Caco-2 (cell line): Measurements from ENCODE around the gene FAF2. TPM values are rescaled to one million over a fixed set of nuclear protein-coding genes. Genes with fewer than 3 reads are reported as not detected.

ENCODE experiments used
- BruUV-seq: library from RNA; stranded (reverse); fragments of 400-500 nt; replicated peaks from 2 replicates; lab custom pipeline; 2021; lab: Mats Ljungman, UMichigan
- CTCF ChIA-PET: fragments of 300-600 bp; sonication (Branson Sonifier 250); formaldehyde crosslinking; loops from one replicate; lab custom pipeline; 2022; ENCODE audit warnings: antibody characterized with exemption; lab: Charles Lee
- POLR2A ChIA-PET: fragments of 300-600 bp; sonication (Branson Sonifier 250); formaldehyde crosslinking; loops from one replicate; lab custom pipeline; 2022; ENCODE audit warnings: antibody characterized with exemption; lab: Charles Lee
- DNase-seq, 2 experiments: peaks; one replicate each; pipeline versions ENCODE4 v3.0.0 to v3.0.0-alpha.2; 2020 to 2022
- H3K27me3 ChIP-seq: replicated peaks from 2 replicates; pipeline ENCODE4 v1.6.0; 2011; ENCODE audit warnings: low read length; ENCODE audit not compliant: control insufficient read depth, insufficient read depth
- H3K36me3 ChIP-seq: 2 replicates; pipeline ENCODE4 v1.5.1; 2011; ENCODE audit warnings: low read length; ENCODE audit not compliant: control insufficient read depth, insufficient read depth
- H3K4me1 ChIP-seq: fragments of 250-450 bp; sonication (Bioruptor Pico); 2 replicates; pipeline ENCODE4 v1.5.1; 2020; ENCODE audit warnings: mild to moderate bottlenecking
- H3K4me3 ChIP-seq: 2 replicates; pipeline ENCODE4 v1.5.1; 2011; ENCODE audit warnings: low read depth, mild to moderate bottlenecking, control low read depth, low read length
- H3K9me3 ChIP-seq: fragments of 250-450 bp; sonication (Bioruptor Pico); 2 replicates; pipeline ENCODE4 v1.5.1; 2020; ENCODE audit warnings: mild to moderate bottlenecking, moderate library complexity
- H3K27ac Mint-ChIP-seq: one replicate; pipeline ENCODE4 v1.8.0; 2022; ENCODE audit warnings: mixed read lengths; ENCODE audit not compliant: unreplicated experiment
- H3K27me3 Mint-ChIP-seq: one replicate; pipeline ENCODE4 v1.8.0; 2022; ENCODE audit warnings: mixed read lengths; ENCODE audit not compliant: insufficient read depth, unreplicated experiment
- H3K36me3 Mint-ChIP-seq: one replicate; pipeline ENCODE4 v1.8.0; 2022; ENCODE audit warnings: mild to moderate bottlenecking, mixed read lengths; ENCODE audit not compliant: insufficient read depth, unreplicated experiment
- H3K4me1 Mint-ChIP-seq: one replicate; pipeline ENCODE4 v1.8.0; 2022; ENCODE audit warnings: low read depth, mixed read lengths; ENCODE audit not compliant: unreplicated experiment
- H3K4me3 Mint-ChIP-seq: one replicate; pipeline ENCODE4 v1.8.0; 2022; ENCODE audit warnings: mild to moderate bottlenecking, moderate library complexity, mixed read lengths; ENCODE audit not compliant: unreplicated experiment
- H3K9me3 Mint-ChIP-seq: one replicate; pipeline ENCODE4 v1.8.0; 2022; ENCODE audit warnings: mixed read lengths; ENCODE audit not compliant: unreplicated experiment
- intact Hi-C: fragments of 100-400 bp; cut with micrococcal nuclease; formaldehyde crosslinking; loops from one replicate; pipeline ENCODE4 v1.10.0; 2022; ENCODE audit not compliant: unreplicated experiment
- total RNA-seq: library from RNA; stranded (reverse); gene quantifications from 2 replicates; pipeline ENCODE4 v1.2.3, GENCODE V29; 2022
- TF ChIP-seq, protein P1 (sequence below), 2 experiments: fragments of 200-600 bp in 1 of 2; IDR thresholded peaks; 1 replicate in 1 of 2; 2 replicates in 1 of 2; pipeline versions ENCODE4 v1.5.1 to v1.8.0; 2011 to 2022; ENCODE audit warnings: antibody characterized with exemption in 1 of 2, control low read depth in 1 of 2, inconsistent platforms in 1 of 2, low read depth in 1 of 2, low read length in 1 of 2, mild to moderate bottlenecking in 1 of 2, moderate library complexity in 1 of 2; ENCODE audit not compliant: insufficient read depth in 1 of 2, severe bottlenecking in 1 of 2, unreplicated experiment in 1 of 2

The FAF2 gene
- total RNA-seq, 1 experiment from 2014 or later, result 55.5 TPM

DNA sequence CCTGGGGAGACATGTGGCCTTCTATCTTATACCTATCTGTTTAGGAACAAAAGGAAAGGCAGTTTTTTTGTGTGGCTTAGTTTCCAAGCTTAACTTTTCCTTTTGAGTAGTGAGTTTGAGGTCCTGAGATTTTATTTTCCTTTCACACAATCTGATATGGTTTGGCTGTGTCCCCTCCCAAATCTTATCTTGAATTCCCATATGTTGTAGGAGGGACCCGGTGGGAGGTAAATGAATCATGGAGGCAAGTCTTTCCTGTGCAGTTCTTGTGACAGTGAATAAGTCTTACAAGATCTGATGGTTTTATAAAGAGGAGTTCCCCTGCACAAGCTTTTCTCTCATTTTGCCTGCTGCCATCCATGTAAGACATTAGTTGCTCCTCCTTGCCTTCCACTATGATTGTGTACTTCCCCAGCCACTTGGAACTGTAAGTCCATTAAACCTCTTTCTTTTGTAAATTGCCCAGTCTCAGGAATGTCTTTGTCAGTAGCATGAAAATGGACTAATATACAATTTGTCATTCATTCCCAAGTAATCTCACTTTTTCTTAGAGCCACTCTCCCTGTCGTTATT lies 27.1 kb upstream of the FAF2 start:
- H3K36me3 Mint-ChIP-seq, result peaks cover 15% of the 10 kb centered on the region
- no peak overlapping the region for H3K4me3 Mint-ChIP-seq
- Histone ChIP-seq H3K36me3 (no peaks in the 10 kb centered on the region), H3K4me1 (peaks cover 39% of the 10 kb centered on the region), H3K9me3 (no peaks in the 10 kb centered on the region), H3K27me3 (no peaks in the 10 kb centered on the region), H3K4me3 (no peak overlapping the region)
- DNase-seq, result no peak
- no peaks in the 10 kb centered on the region for H3K27me3 Mint-ChIP-seq
- BruUV-seq, result no TSS peak
- peaks cover 21% of the 10 kb centered on the region for H3K4me1 Mint-ChIP-seq
- TF ChIP-seq, protein P1, sequence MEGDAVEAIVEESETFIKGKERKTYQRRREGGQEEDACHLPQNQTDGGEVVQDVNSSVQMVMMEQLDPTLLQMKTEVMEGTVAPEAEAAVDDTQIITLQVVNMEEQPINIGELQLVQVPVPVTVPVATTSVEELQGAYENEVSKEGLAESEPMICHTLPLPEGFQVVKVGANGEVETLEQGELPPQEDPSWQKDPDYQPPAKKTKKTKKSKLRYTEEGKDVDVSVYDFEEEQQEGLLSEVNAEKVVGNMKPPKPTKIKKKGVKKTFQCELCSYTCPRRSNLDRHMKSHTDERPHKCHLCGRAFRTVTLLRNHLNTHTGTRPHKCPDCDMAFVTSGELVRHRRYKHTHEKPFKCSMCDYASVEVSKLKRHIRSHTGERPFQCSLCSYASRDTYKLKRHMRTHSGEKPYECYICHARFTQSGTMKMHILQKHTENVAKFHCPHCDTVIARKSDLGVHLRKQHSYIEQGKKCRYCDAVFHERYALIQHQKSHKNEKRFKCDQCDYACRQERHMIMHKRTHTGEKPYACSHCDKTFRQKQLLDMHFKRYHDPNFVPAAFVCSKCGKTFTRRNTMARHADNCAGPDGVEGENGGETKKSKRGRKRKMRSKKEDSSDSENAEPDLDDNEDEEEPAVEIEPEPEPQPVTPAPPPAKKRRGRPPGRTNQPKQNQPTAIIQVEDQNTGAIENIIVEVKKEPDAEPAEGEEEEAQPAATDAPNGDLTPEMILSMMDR (IDR thresholded peaks at IDR 0.05; ENCODE audit: insufficient read depth in 1 of 2, low read depth in 1 of 2, low read length in 1 of 2, severe bottlenecking in 1 of 2, unreplicated experiment in 1 of 2), result no peak
- peaks cover 18% of the 10 kb centered on the region for H3K9me3 Mint-ChIP-seq
- H3K27ac Mint-ChIP-seq, result no peak overlapping the region
- ChIA-PET CTCF (interaction anchor here (0.6 to 0.8 kb wide), 2 partner anchors 27 to 123 kb away, joined by 3 to 4 read pairs; no protein-coding TSS in a partner anchor), POLR2A (interaction anchor here (0.7 kb wide), 1 partner anchor 27 kb away, joined by 5 read pairs; no protein-coding TSS in a partner anchor)
- intact Hi-C loops, result no loop called here

DNA sequence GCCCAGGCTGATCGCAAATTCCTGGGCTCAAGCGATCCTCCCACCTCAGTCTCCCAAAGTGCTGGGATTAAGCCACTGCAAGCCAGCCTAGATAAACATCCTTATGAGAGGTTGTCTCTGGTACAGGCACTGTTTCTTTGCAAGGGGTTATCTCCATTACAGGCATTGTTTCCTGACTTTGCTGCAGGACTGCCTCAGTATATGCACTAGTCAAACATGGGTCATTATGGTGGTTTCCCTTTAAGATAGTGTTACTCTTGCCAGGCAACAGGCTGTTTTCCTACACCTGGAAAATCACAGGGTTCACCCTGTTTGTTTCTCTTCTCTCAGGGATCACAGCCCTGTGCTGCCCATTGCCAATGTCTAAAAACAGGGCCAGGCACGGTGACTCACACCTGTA lies 24.0 kb upstream of the FAF2 start:
- peaks cover 18% of the 10 kb centered on the region for H3K9me3 Mint-ChIP-seq
- DNase-seq, result no peak
- no peaks in the 10 kb centered on the region for H3K27me3 ChIP-seq
- no peaks in the 10 kb centered on the region for H3K27me3 Mint-ChIP-seq
- TF ChIP-seq, protein P1 (IDR thresholded peaks at IDR 0.05; ENCODE audit: insufficient read depth in 1 of 2, low read depth in 1 of 2, low read length in 1 of 2, severe bottlenecking in 1 of 2, unreplicated experiment in 1 of 2), result no peak
- ChIA-PET CTCF (interaction anchor here (2.3 kb wide), 1 partner anchor 23 kb away, joined by 12 read pairs; no protein-coding TSS in a partner anchor), POLR2A (interaction anchor here (0.6 kb wide), 1 partner anchor 23 kb away, joined by 6 read pairs; no protein-coding TSS in a partner anchor)
- no peaks in the 10 kb centered on the region for H3K9me3 ChIP-seq
- peaks cover 21% of the 10 kb centered on the region for H3K4me1 ChIP-seq
- peaks cover 7% of the 10 kb centered on the region for H3K4me1 Mint-ChIP-seq
- no peak overlapping the region for H3K4me3 Mint-ChIP-seq
- H3K36me3 Mint-ChIP-seq, result peaks cover 6% of the 10 kb centered on the region
- H3K4me3 ChIP-seq, result no peak overlapping the region
- H3K36me3 ChIP-seq, result no peaks in the 10 kb centered on the region
- intact Hi-C loops, result no loop called here
- peak overlapping the region; percentile 45 for H3K27ac Mint-ChIP-seq
- no TSS peak for BruUV-seq

DNA sequence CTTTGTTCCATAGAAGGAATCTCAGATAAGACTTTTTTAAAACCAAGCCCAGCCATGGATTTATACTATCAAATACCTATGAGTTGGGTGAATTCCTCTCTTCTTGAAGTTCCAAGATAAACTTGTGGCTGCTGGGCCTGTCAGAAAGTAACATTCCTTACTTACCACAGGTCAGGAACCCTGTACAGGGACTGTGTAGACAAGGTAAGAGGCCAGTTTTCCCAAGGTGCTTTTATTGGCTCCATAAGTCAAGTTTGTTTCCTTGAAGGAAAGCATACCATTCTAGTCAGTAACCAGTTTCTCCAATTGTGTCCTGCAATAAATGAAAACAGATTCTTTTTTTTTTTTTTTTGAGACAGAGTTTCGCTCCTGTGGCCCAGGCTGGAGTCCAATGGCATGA lies 23.0 kb upstream of the FAF2 start:
- ChIA-PET POLR2A (interaction anchor here (0.7 kb wide), 1 partner anchor 95 kb away, joined by 5 read pairs; no protein-coding TSS in a partner anchor), CTCF (interaction anchor here (2.0 kb wide), 1 partner anchor 23 kb away, joined by 7 read pairs; the partner anchor contains the start of gene FAF2)
- TF ChIP-seq, protein P1 (IDR thresholded peaks at IDR 0.05; ENCODE audit: insufficient read depth in 1 of 2, low read depth in 1 of 2, low read length in 1 of 2, severe bottlenecking in 1 of 2, unreplicated experiment in 1 of 2), result no peak
- peaks cover 6% of the 10 kb centered on the region for H3K36me3 Mint-ChIP-seq
- H3K4me1 Mint-ChIP-seq, result peaks cover 7% of the 10 kb centered on the region
- Histone ChIP-seq H3K4me1 (peaks cover 21% of the 10 kb centered on the region), H3K9me3 (no peaks in the 10 kb centered on the region), H3K27me3 (no peaks in the 10 kb centered on the region), H3K4me3 (no peak overlapping the region), H3K36me3 (no peaks in the 10 kb centered on the region)
- no peak overlapping the region for H3K4me3 Mint-ChIP-seq
- BruUV-seq, result no TSS peak
- H3K9me3 Mint-ChIP-seq, result peaks cover 16% of the 10 kb centered on the region
- no peaks in the 10 kb centered on the region for H3K27me3 Mint-ChIP-seq
- DNase-seq, result peak; percentile 62 to 83
- peak overlapping the region; percentile 76 for H3K27ac Mint-ChIP-seq
- intact Hi-C loops, result no loop called here
